Mesendoderm (in vitro differentiated cells): ENCODE results near the gene C11orf91.

Experiments used
- DNase-seq: peaks from one replicate; pipeline ENCODE4 v3.0.0; 2013
- H2AK5ac ChIP-seq: 2 replicates; pipeline ENCODE4 v1.6.1; 2013; ENCODE audit warnings: low read length, inconsistent platforms
- H2BK120ac ChIP-seq: 2 replicates; pipeline ENCODE4 v1.6.1; 2013; ENCODE audit warnings: low read depth, mild to moderate bottlenecking, low read length, moderate library complexity, mixed read lengths
- H2BK15ac ChIP-seq: replicated peaks from 2 replicates; pipeline ENCODE4 v1.6.1; 2013; ENCODE audit warnings: low read depth, mild to moderate bottlenecking, moderate library complexity
- H2BK5ac ChIP-seq: 2 replicates; pipeline ENCODE4 v1.6.1; 2013; ENCODE audit warnings: low read length, inconsistent platforms
- H3K18ac ChIP-seq: 2 replicates; pipeline ENCODE4 v1.6.1; 2013; ENCODE audit warnings: mild to moderate bottlenecking, low read length, mixed read lengths
- H3K23ac ChIP-seq: one replicate; pipeline ENCODE4 v1.6.1; 2013; ENCODE audit warnings: low read length
- H3K27ac ChIP-seq: 2 replicates; pipeline ENCODE4 v1.5.1; 2013; ENCODE audit warnings: low read depth, mild to moderate bottlenecking, inconsistent platforms, low read length, moderate library complexity
- H3K27me3 ChIP-seq: 2 replicates; pipeline ENCODE4 v1.6.1; 2013; ENCODE audit warnings: low read length, control low read depth, mild to moderate bottlenecking, inconsistent platforms; ENCODE audit not compliant: insufficient read depth, poor library complexity
- H3K36me3 ChIP-seq: 2 replicates; pipeline ENCODE4 v1.6.1; 2013; ENCODE audit warnings: low read length, inconsistent platforms; ENCODE audit not compliant: control insufficient read depth, insufficient read depth
- H3K4ac ChIP-seq: one replicate; pipeline ENCODE4 v1.6.1; 2013; ENCODE audit warnings: low read depth, mild to moderate bottlenecking, low read length, moderate library complexity
- H3K4me1 ChIP-seq: 2 replicates; pipeline ENCODE4 v1.6.1; 2013; ENCODE audit warnings: low read depth, low read length, inconsistent platforms; ENCODE audit not compliant: control insufficient read depth
- H3K4me2 ChIP-seq: 2 replicates; pipeline ENCODE4 v1.6.1; 2013; ENCODE audit warnings: low read length
- H3K4me3 ChIP-seq: 2 replicates; pipeline ENCODE4 v1.5.1; 2013; ENCODE audit warnings: mild to moderate bottlenecking, low read length
- H3K56ac ChIP-seq: one replicate; pipeline ENCODE4 v1.6.1; 2013; ENCODE audit warnings: low read length
- H3K79me1 ChIP-seq: 2 replicates; pipeline ENCODE4 v1.6.1; 2013; ENCODE audit warnings: low read length, inconsistent platforms
- H3K79me2 ChIP-seq: 2 replicates; pipeline ENCODE4 v1.6.1; 2013; ENCODE audit warnings: mild to moderate bottlenecking, low read length; ENCODE audit not compliant: control insufficient read depth, insufficient read depth
- H3K9ac ChIP-seq: 2 replicates; pipeline ENCODE4 v1.6.1; 2013; ENCODE audit warnings: low read length, inconsistent platforms
- H4K5ac ChIP-seq: one replicate; pipeline ENCODE4 v1.6.1; 2013; ENCODE audit warnings: low read length
- H4K8ac ChIP-seq: one replicate; pipeline ENCODE4 v1.6.1; 2013; ENCODE audit warnings: low read depth, mild to moderate bottlenecking, control low read depth, low read length, moderate library complexity
- WGBS: extraction: QIAGEN DNeasy Blood & Tissue Kit; methylation state at CpG from one replicate; pipeline ENCODE4 v1.1.7; 2013; ENCODE audit warnings: low lambda C conversion rate, missing lambda C conversion rate; ENCODE audit not compliant: insufficient coverage; ENCODE audit errors: extremely low coverage; 5-methylcytosine and 5-hydroxymethylcytosine counted together

Gene C11orf91

DNA sequence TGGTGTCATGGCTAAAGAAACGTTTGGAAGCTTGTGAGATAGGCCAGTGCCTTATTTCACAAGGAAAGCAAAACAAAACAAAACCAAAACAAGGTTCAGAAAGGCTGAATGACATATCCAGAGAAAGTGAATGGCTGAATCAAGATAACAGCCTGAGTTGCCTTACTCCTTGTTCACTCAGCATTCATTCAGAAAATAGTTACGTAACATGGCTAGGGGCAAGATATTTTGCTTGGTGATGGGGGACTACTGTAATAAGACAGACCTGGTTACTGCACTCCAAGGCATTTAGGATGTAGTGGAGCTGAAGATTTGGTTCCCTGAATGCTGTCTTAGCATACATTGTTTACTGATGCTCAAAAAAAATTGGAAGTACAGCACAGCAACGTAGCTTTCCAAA is 47.7 kb downstream of the C11orf91 start:
- Histone ChIP-seq H3K4me3 (no peak overlapping the region), H4K5ac (no peak overlapping the region), H3K27me3 (no peaks in the 10 kb centered on the region), H3K18ac (no peak overlapping the region), H3K4me2 (no peak overlapping the region), H2AK5ac (no peak overlapping the region), H4K8ac (no peak overlapping the region), H3K4ac (no peak overlapping the region), H3K36me3 (no peaks in the 10 kb centered on the region), H2BK120ac (no peak overlapping the region), H3K4me1 (peaks cover 7% of the 10 kb centered on the region), H3K27ac (no peak overlapping the region), H2BK15ac (no peak overlapping the region), H3K9ac (no peak overlapping the region), H2BK5ac (no peak overlapping the region), H3K56ac (no peak overlapping the region), H3K79me1 (no peaks in the 10 kb centered on the region), H3K23ac (no peak overlapping the region), H3K79me2 (no peaks in the 10 kb centered on the region)
- no peak for DNase-seq
- no CpG with 5 or more reads among the region's 3 CpGs for WGBS

DNA sequence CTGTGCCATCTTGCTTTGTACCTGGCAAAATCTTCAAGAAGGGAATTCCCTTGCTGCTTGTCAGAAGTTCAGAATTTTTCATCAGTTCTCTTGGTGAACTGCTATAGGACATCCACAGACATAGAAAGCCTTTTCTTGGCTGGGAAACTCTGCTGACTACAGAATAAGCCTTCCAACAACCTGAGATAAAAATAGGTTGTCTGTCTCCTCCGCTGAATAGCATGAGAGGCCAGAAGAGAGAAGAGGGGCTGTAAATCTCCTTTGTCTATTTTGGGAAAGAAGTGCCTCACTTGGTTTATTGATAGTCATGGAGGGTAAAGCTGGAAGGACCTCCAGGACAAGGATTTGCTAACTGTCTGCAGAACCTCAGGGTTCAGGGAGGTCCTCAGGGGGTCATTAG is 48.2 kb downstream of the C11orf91 start:
- H3K79me1 ChIP-seq: no peaks in the 10 kb centered on the region
- H2BK120ac ChIP-seq: no peak overlapping the region
- H3K27me3 ChIP-seq: no peaks in the 10 kb centered on the region
- peaks cover 7% of the 10 kb centered on the region for H3K4me1 ChIP-seq
- no peaks in the 10 kb centered on the region for H3K36me3 ChIP-seq
- H3K79me2 ChIP-seq: no peaks in the 10 kb centered on the region
- no peak for DNase-seq
- no peak overlapping the region for H3K18ac ChIP-seq
- no peak overlapping the region for H3K4ac ChIP-seq
- no peak overlapping the region for H2AK5ac ChIP-seq
- H2BK15ac ChIP-seq: no peak overlapping the region
- WGBS: no CpG with 5 or more reads among the region's 1 CpG
- H4K8ac ChIP-seq: no peak overlapping the region
- H3K27ac ChIP-seq: no peak overlapping the region
- H3K4me2 ChIP-seq: no peak overlapping the region
- H3K4me3 ChIP-seq: no peak overlapping the region
- H4K5ac ChIP-seq: no peak overlapping the region
- no peak overlapping the region for H3K56ac ChIP-seq
- no peak overlapping the region for H3K23ac ChIP-seq
- no peak overlapping the region for H3K9ac ChIP-seq
- H2BK5ac ChIP-seq: no peak overlapping the region

GRCh38 chr11:33651990-33652389 is 48.6 kb downstream of the C11orf91 start:
- no peaks in the 10 kb centered on the region for H3K79me1 ChIP-seq
- no peak overlapping the region for H2BK15ac ChIP-seq
- no peaks in the 10 kb centered on the region for H3K27me3 ChIP-seq
- no peak overlapping the region for H3K23ac ChIP-seq
- no peak overlapping the region for H3K4me3 ChIP-seq
- H3K79me2 ChIP-seq: no peaks in the 10 kb centered on the region
- H3K27ac ChIP-seq: no peak overlapping the region
- H2AK5ac ChIP-seq: no peak overlapping the region
- no peak for DNase-seq
- no peak overlapping the region for H3K4ac ChIP-seq
- H4K8ac ChIP-seq: no peak overlapping the region
- no peaks in the 10 kb centered on the region for H3K36me3 ChIP-seq
- peaks cover 7% of the 10 kb centered on the region for H3K4me1 ChIP-seq
- H3K9ac ChIP-seq: no peak overlapping the region
- no peak overlapping the region for H2BK120ac ChIP-seq
- H3K18ac ChIP-seq: no peak overlapping the region
- H4K5ac ChIP-seq: no peak overlapping the region
- peak overlapping the region; percentile 10 for H3K56ac ChIP-seq
- no peak overlapping the region for H3K4me2 ChIP-seq
- no CpG with 5 or more reads among the region's 6 CpGs for WGBS
- no peak overlapping the region for H2BK5ac ChIP-seq

DNA sequence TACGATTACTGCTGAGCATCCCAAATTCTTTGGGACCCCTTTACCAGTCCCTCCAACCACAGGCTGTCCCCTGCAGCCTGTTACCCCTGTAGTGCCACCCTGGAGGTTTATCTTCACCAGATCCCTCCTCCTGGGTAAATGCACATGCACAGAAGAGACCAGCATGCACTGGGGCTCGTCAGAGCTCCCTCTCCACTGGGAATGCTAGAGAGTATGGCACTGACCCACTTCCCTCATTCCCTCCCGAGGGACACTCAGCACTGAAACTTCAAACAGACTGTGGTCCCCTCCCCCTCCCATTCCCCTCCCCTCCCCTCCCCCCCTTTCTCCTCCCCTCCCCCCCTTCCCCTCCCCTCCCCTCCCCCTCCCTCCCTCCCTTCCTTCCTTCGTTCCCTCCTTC is 49.1 kb downstream of the C11orf91 start:
- no peaks in the 10 kb centered on the region for H3K79me2 ChIP-seq
- no peak overlapping the region for H2BK15ac ChIP-seq
- H3K27me3 ChIP-seq: no peaks in the 10 kb centered on the region
- no peak overlapping the region for H4K8ac ChIP-seq
- H2BK5ac ChIP-seq: no peak overlapping the region
- WGBS: no CpG with 5 or more reads among the region's 4 CpGs
- H3K4me2 ChIP-seq: no peak overlapping the region
- no peak overlapping the region for H2BK120ac ChIP-seq
- no peak overlapping the region for H3K27ac ChIP-seq
- H3K4ac ChIP-seq: no peak overlapping the region
- no peaks in the 10 kb centered on the region for H3K36me3 ChIP-seq
- no peaks in the 10 kb centered on the region for H3K79me1 ChIP-seq
- no peak for DNase-seq
- no peak overlapping the region for H3K56ac ChIP-seq
- peaks cover 7% of the 10 kb centered on the region for H3K4me1 ChIP-seq
- H2AK5ac ChIP-seq: no peak overlapping the region
- no peak overlapping the region for H3K4me3 ChIP-seq
- no peak overlapping the region for H3K9ac ChIP-seq
- no peak overlapping the region for H4K5ac ChIP-seq
- no peak overlapping the region for H3K18ac ChIP-seq
- H3K23ac ChIP-seq: no peak overlapping the region

DNA sequence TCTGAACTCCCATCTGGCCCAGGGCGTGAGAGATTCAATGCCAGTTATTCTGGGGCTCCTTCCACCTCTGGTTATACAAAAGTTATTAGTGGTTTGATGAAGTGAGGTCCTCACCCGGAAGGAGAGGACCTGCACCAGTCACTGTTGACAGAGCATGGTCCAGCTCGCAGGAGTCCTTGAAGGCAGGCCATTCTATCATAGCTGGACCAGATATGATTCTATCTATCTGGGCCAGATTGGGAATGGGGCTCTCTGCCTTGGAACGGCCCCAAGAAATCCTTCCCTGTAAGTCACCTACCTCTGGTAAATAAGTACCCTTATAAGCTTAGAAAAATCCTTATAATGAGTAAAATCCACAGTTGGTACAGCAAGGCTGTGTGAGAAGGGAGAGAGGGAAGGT is 50.7 kb downstream of the C11orf91 start:
- no peak overlapping the region for H4K8ac ChIP-seq
- no peak overlapping the region for H2BK15ac ChIP-seq
- H3K18ac ChIP-seq: no peak overlapping the region
- H3K4me1 ChIP-seq: peaks cover 7% of the 10 kb centered on the region
- H3K27ac ChIP-seq: no peak overlapping the region
- no peak overlapping the region for H3K4me2 ChIP-seq
- H3K9ac ChIP-seq: no peak overlapping the region
- no peak overlapping the region for H4K5ac ChIP-seq
- no peak overlapping the region for H2BK5ac ChIP-seq
- no peaks in the 10 kb centered on the region for H3K79me1 ChIP-seq
- no CpG with 5 or more reads among the region's 4 CpGs for WGBS
- H3K23ac ChIP-seq: no peak overlapping the region
- H3K56ac ChIP-seq: no peak overlapping the region
- no peaks in the 10 kb centered on the region for H3K27me3 ChIP-seq
- H3K79me2 ChIP-seq: no peaks in the 10 kb centered on the region
- no peak overlapping the region for H2AK5ac ChIP-seq
- H3K4me3 ChIP-seq: no peak overlapping the region
- H2BK120ac ChIP-seq: no peak overlapping the region
- DNase-seq: no peak
- no peaks in the 10 kb centered on the region for H3K36me3 ChIP-seq
- no peak overlapping the region for H3K4ac ChIP-seq
